GM23338 (cell line): ENCODE measurements around the gene NAALADL2. TPM values are rescaled to one million over a fixed set of nuclear protein-coding genes. Genes with fewer than 3 reads are reported as not detected.

ENCODE experiments used
- ATAC-seq: fragments of 200-7000 bp; cut with Tn5 transposase; 3 replicates; pipeline ENCODE4 v1.9.1; 2020
- DNase-seq: peaks from one replicate; pipeline ENCODE4 v3.0.0-alpha.2; 2015; ENCODE audit warnings: low spot score
- H2AFZ ChIP-seq: fragments of 200-600 bp; sonication (generic); 2 replicates; pipeline ENCODE4 v1.8.0; 2016; ENCODE audit warnings: antibody characterized with exemption, mild to moderate bottlenecking, moderate library complexity
- H3F3A ChIP-seq: fragments of 200-600 bp; sonication (generic); replicated peaks from 2 replicates; pipeline ENCODE4 v1.8.0; 2017; ENCODE audit warnings: antibody characterized with exemption, mixed run types, low read depth
- H3K27ac ChIP-seq: fragments of 200-600 bp; sonication (generic); 2 replicates; pipeline ENCODE4 v1.6.1; 2016; ENCODE audit warnings: low read depth
- H3K27me3 ChIP-seq: fragments of 200-600 bp; sonication (generic); 2 replicates; pipeline ENCODE4 v1.8.0; 2016; ENCODE audit warnings: mild to moderate bottlenecking, mixed run types, moderate library complexity; ENCODE audit not compliant: insufficient read depth
- H3K36me3 ChIP-seq: fragments of 200-600 bp; sonication (generic); 2 replicates; pipeline ENCODE4 v1.8.0; 2016; ENCODE audit warnings: mild to moderate bottlenecking; ENCODE audit not compliant: insufficient read depth
- H3K4me1 ChIP-seq: fragments of 200-600 bp; sonication (generic); 2 replicates; pipeline ENCODE4 v1.8.0; 2016; ENCODE audit warnings: mild to moderate bottlenecking, moderate library complexity; ENCODE audit not compliant: insufficient read depth
- H3K4me2 ChIP-seq: fragments of 200-600 bp; sonication (generic); 2 replicates; pipeline ENCODE4 v1.7.1; 2017; ENCODE audit warnings: mixed run types
- H3K4me3 ChIP-seq: fragments of 200-600 bp; sonication (generic); 2 replicates; pipeline ENCODE4 v1.6.1; 2016; ENCODE audit warnings: mixed run types
- H3K79me2 ChIP-seq: fragments of 200-600 bp; sonication (generic); replicated peaks from 2 replicates; pipeline ENCODE4 v1.8.0; 2017; ENCODE audit warnings: mild to moderate bottlenecking; ENCODE audit not compliant: insufficient read depth
- H3K9me2 ChIP-seq: fragments of 200-600 bp; sonication (generic); 2 replicates; pipeline ENCODE4 v1.8.0; 2017; ENCODE audit not compliant: insufficient read depth
- H4K20me1 ChIP-seq: fragments of 200-600 bp; sonication (generic); replicated peaks from 2 replicates; pipeline ENCODE4 v1.8.0; 2017; ENCODE audit warnings: mild to moderate bottlenecking; ENCODE audit not compliant: insufficient read depth
- H3K27ac Mint-ChIP-seq: 2 replicates; pipeline ENCODE4 v1.8.0; 2020; ENCODE audit warnings: inconsistent platforms, mild to moderate bottlenecking, moderate library complexity, mixed read lengths
- H3K27me3 Mint-ChIP-seq: 3 replicates; pipeline ENCODE4 v1.8.0; 2022; ENCODE audit warnings: low read depth, mild to moderate bottlenecking, moderate library complexity, mixed read lengths, inconsistent platforms; ENCODE audit not compliant: insufficient read depth, poor library complexity
- H3K36me3 Mint-ChIP-seq: 3 replicates; pipeline ENCODE4 v1.8.0; 2021; ENCODE audit warnings: low read depth, mild to moderate bottlenecking, inconsistent platforms, moderate library complexity, mixed read lengths
- H3K4me1 Mint-ChIP-seq: 3 replicates; pipeline ENCODE4 v1.8.0; 2020; ENCODE audit warnings: mild to moderate bottlenecking, inconsistent platforms, mixed read lengths
- H3K4me3 Mint-ChIP-seq: 3 replicates; pipeline ENCODE4 v1.8.0; 2021; ENCODE audit warnings: moderate library complexity, mild to moderate bottlenecking, inconsistent platforms, mixed read lengths
- H3K9me3 Mint-ChIP-seq: 3 replicates; pipeline ENCODE4 v1.8.0; 2020; ENCODE audit warnings: moderate library complexity, mild to moderate bottlenecking, inconsistent platforms, mixed read lengths
- CTCF ChIP-seq, 2 experiments: fragments of 200-600 bp in 1 of 2; sonication (generic) in 1 of 2; conservative IDR thresholded peaks; 2 replicates each; pipeline versions ENCODE4 v1.5.1 to v1.6.1; 2016 to 2017; ENCODE audit warnings: antibody characterized with exemption in 2 of 2, low read depth in 2 of 2, mild to moderate bottlenecking in 2 of 2, moderate library complexity in 1 of 2
- ETS1 ChIP-seq: IDR thresholded peaks from 2 replicates; pipeline ENCODE4 v1.6.1; 2016; ENCODE audit warnings: antibody characterized with exemption
- EZH2phosphoT487 ChIP-seq: fragments of 200-600 bp; sonication (generic); IDR thresholded peaks from one replicate; pipeline ENCODE4 v1.8.1; 2018; ENCODE audit warnings: antibody characterized with exemption; ENCODE audit not compliant: unreplicated experiment
- JUNB ChIP-seq: IDR thresholded peaks from one replicate; pipeline ENCODE4 v1.6.1; 2016; ENCODE audit warnings: antibody characterized with exemption; ENCODE audit not compliant: unreplicated experiment
- POLR2AphosphoS5 ChIP-seq: IDR thresholded peaks from 2 replicates; pipeline ENCODE4 v1.6.1; 2016; ENCODE audit warnings: antibody characterized with exemption, low read depth
- ZNF114 ChIP-seq: fragments of 250-450 bp; sonication (Bioruptor Pico); IDR thresholded peaks from 2 replicates; pipeline ENCODE4 v1.5.0; 2020; ENCODE audit warnings: mild to moderate bottlenecking, moderate library complexity
- ZNF331 ChIP-seq: fragments of 250-450 bp; sonication (Bioruptor Pico); IDR thresholded peaks from 2 replicates; pipeline ENCODE4 v1.5.0; 2020; ENCODE audit warnings: low read depth, mild to moderate bottlenecking, moderate library complexity
- polyA plus RNA-seq: library from polyadenylated mRNA; unstranded; fragments of >200 nt; fragmentation: Nextera tagmentation; extraction: Ambion mirVana; gene quantifications from 2 replicates; pipeline ENCODE4 v1.2.1, GENCODE V29; 2016
- total RNA-seq: library from RNA; depleted of rRNA; stranded (reverse); fragments of >200 nt; shearing (Covaris generic); gene quantifications from 2 replicates; pipeline ENCODE4 v1.2.3, GENCODE V29; 2014
- TF ChIP-seq, protein P1 (sequence below): IDR thresholded peaks from one replicate; pipeline ENCODE4 v1.6.1; 2018; ENCODE audit warnings: antibody characterized with exemption; ENCODE audit not compliant: unreplicated experiment

The NAALADL2 gene
- total and polyA plus RNA-seq, 2 experiments from 2014 or later = 1.6 to 2.6 TPM

- Histone ChIP-seq H3K79me2 (no peaks in the 10 kb centered on the region), H2AFZ (no peak overlapping the region), H3K4me2 (no peak overlapping the region), H3K27me3 (no peaks in the 10 kb centered on the region), H3K4me1 (0 out of 2 replicates have a peak, but pooled peaks cover 2% of the 10 kb centered on the region), H3K9me2 (no peaks in the 10 kb centered on the region), H3F3A (no peaks in the 10 kb centered on the region), H3K4me3 (no peak overlapping the region), H3K36me3 (no peaks in the 10 kb centered on the region), H3K27ac (no peak overlapping the region), H4K20me1 (no peaks in the 10 kb centered on the region)
- Mint-ChIP-seq H3K27me3 (no peaks in the 10 kb centered on the region), H3K27ac (no peak overlapping the region), H3K9me3 (no peaks in the 10 kb centered on the region), H3K4me3 (no peak overlapping the region), H3K36me3 (no peaks in the 10 kb centered on the region), H3K4me1 (no peaks in the 10 kb centered on the region)
- TF ChIP-seq POLR2AphosphoS5 = no peak
- TF ChIP-seq CTCF (conservative IDR thresholded peaks at IDR 0.05; ENCODE audit: low read depth in 2 of 2) = no peak
- TF ChIP-seq, protein P1, sequence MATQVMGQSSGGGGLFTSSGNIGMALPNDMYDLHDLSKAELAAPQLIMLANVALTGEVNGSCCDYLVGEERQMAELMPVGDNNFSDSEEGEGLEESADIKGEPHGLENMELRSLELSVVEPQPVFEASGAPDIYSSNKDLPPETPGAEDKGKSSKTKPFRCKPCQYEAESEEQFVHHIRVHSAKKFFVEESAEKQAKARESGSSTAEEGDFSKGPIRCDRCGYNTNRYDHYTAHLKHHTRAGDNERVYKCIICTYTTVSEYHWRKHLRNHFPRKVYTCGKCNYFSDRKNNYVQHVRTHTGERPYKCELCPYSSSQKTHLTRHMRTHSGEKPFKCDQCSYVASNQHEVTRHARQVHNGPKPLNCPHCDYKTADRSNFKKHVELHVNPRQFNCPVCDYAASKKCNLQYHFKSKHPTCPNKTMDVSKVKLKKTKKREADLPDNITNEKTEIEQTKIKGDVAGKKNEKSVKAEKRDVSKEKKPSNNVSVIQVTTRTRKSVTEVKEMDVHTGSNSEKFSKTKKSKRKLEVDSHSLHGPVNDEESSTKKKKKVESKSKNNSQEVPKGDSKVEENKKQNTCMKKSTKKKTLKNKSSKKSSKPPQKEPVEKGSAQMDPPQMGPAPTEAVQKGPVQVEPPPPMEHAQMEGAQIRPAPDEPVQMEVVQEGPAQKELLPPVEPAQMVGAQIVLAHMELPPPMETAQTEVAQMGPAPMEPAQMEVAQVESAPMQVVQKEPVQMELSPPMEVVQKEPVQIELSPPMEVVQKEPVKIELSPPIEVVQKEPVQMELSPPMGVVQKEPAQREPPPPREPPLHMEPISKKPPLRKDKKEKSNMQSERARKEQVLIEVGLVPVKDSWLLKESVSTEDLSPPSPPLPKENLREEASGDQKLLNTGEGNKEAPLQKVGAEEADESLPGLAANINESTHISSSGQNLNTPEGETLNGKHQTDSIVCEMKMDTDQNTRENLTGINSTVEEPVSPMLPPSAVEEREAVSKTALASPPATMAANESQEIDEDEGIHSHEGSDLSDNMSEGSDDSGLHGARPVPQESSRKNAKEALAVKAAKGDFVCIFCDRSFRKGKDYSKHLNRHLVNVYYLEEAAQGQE = no peak
- no peak for TF ChIP-seq ZNF114
- TF ChIP-seq EZH2phosphoT487 = no peak
- no peak for TF ChIP-seq JUNB
- no peak for TF ChIP-seq ETS1
- no peak for TF ChIP-seq ZNF331 (CRISPR knock-in tag)
- no peak for DNase-seq
- peak; percentile 36; the same call in 1 of the 3 replicates for ATAC-seq
Observed at GRCh38 chr3:175233957-175234940, 375.1 kb downstream of the NAALADL2 start.
